ENCODE results near the gene STAG1.
"Not testable (repeated sequence)": the region's sequence is repeated elsewhere in the genome, so short reads cannot be mapped to it uniquely, and the experiment has no call there.

Gene STAG1

GRCh38 chr3:136576279-136577009 is 175.7 kb downstream of the STAG1 start:
- no peak for DNase-seq

GRCh38 chr3:136567599-136568188 is 184.5 kb downstream of the STAG1 start:
- no peak for DNase-seq

DNA sequence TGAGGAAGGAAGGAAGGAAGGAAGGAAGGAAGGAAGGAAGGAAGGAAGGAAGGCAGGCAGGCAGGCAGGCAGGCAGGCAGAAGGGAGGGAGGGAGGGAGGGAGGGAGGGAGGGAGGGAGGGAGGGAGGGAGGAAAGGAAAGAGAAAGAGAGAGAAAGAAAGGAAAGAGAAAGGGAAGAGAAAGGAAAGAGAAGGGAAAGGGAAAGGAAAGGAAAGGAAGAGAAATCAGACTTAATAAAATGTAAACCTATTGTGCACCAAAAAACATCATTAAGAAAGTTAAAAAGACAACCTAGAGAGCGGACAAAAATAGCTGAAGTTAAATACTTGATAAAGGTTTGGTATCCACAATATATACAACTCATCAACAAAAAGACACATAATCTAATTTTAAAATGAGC is 187.2 kb downstream of the STAG1 start:
- not testable (repeated sequence) for DNase-seq

GRCh38 chr3:136562026-136562425 is 190.2 kb downstream of the STAG1 start:
- no peak for DNase-seq

GRCh38 chr3:136559896-136560295 is 192.3 kb downstream of the STAG1 start:
- no peak for DNase-seq

- DNase-seq = not testable (repeated sequence)
These were observed 202.7 kb downstream of the STAG1 start for GRCh38 chr3:136549461-136549860.

GRCh38 chr3:136547293-136547692 is 204.9 kb downstream of the STAG1 start:
- DNase-seq = no peak

DNA sequence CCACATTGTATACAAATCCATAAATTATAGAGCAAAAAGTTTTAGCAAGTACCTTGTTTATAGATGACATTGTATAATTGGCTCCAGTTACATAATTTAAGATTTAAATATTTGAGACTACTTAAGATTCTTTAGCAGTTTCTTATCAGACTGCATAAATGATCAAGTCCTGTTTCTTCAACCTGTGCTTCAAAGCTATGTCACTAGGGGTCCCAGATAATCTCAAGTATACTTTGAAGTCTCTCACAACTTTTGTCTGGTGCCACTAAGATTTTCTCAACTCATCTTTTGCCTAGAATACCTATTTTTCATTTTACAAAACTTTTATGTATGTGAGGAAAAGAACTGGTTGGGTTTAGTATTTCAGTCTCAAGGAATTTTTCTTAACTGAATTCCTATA is 205.5 kb downstream of the STAG1 start:
- DNase-seq = no peak

- DNase-seq = no peak
These were observed 206.4 kb downstream of the STAG1 start for GRCh38 chr3:136545664-136546268.

GRCh38 chr3:136544532-136544931 is 207.6 kb downstream of the STAG1 start:
- DNase-seq = no peak

DNA sequence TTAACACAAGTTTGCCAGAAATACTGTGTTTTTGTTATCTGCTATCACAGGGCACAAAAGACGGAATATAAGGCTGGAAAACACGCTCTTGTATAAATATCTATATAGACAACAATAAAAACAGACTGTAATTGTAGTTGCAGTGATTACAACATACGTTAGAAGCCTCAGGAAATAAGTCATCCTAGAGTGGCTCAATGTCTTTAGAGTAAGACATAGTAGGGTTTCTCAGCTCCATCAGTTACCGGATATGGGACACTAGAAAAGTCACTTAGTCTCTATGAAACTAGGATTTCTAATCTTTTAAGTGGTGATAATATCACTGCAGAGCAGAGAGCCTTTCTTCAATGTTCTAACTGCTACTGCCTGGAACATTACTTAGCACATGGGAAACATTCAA is 208.8 kb downstream of the STAG1 start:
- DNase-seq = no peak

- no peak for DNase-seq
These were observed 216.3 kb downstream of the STAG1 start for GRCh38 chr3:136535906-136536305.

GRCh38 chr3:136532766-136533165 is 219.4 kb downstream of the STAG1 start:
- DNase-seq = no peak

- DNase-seq = no peak
These were observed 234.1 kb downstream of the STAG1 start for GRCh38 chr3:136518102-136518501.

DNA sequence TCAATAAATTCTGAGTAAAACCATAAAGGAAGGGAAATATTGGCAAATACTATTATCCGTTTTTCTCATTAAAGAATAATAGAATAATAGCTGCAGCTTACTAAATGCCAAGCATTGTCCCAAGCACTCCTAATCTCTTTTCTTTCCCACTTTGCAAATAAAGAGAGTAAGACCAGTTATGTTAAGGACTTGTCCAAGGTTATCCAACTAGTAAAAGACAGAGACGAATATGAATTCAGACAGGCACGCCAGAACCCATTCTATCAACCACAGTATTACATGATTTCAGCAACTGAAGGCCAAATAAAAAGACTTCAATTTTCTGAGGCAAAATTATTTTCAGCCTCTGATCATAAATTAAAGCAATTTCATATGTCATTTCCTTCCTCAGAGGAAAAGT is 235.5 kb downstream of the STAG1 start:
- DNase-seq = no peak

GRCh38 chr3:136516095-136516494 is 236.1 kb downstream of the STAG1 start:
- no peak for DNase-seq

GRCh38 chr3:136514533-136514932 is 237.6 kb downstream of the STAG1 start:
- DNase-seq = not testable (repeated sequence)

DNA sequence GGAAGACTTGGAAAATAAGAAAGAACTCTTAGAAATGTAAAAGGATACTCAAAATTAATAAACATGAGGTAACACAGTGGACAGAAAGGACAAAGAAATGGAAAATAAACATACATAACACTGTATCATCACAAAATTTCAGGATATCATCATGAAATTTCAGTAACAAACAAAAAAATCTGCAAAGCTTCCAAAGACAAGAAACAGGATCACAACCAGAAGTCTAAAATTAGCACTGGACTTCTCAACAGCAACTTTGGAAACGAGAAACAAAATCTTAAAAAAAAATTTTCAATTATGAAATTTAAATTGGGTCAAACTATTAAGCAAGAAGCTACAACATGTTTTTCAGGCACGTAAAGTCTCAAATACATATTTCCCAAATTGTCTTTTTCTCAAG is 238.8 kb downstream of the STAG1 start:
- DNase-seq = no peak

DNA sequence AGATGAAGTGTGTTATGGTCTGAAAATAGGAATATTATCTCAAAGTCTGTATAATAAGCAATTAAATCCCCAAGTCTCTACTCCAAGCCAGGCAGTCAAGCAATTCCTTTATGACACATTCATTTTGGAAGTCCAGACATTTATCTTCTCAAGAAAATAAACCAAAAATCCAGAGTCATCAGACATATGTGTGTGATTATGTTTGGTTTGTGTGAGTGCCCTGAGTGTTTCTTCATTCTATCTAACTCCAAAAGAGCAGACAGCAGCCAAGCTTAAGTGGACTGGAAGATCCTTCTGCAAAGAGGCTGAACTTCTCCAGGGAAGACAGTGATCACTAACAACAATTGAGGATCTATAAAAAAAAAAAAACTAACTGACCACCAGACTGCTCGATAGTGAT is 239.8 kb downstream of the STAG1 start:
- no peak for DNase-seq

DNA sequence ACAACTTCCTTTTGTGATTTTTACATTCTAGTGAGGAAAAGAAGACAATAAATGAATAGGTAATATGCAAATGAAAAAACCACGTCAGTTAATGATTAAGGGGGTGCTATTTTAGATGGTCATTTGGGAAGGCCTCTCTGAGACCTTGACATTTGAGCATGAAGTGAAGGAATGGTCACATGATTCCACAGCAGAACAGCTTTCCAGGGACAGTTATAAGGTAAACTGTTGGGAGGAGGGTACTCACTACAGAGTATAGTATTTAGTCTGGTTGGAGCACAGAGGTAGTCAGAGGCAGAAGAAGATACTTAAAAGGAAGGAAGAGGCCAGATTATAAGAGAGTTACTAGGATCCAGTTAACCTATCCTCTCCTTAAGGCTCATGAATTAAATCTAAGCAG is 246.5 kb downstream of the STAG1 start:
- DNase-seq = no peak

DNA sequence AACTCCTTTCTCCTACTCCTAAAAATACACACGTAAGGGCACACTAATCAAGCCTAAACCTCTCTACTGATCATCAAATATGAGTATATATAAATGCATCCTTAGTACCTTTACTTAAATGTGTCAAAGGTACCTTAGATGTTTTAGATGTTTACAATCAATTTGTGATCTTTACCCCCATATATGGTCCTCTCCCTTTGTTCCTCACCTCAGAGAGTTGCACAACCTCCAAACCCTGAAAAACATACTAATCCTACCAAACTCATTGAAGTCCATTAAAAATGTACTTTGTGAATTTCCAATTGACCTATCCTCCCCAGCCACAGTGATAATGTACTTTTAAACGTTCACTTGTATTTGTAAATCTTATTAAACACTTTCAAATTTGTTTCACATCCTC is 249.1 kb downstream of the STAG1 start:
- no peak for DNase-seq

- no peak for DNase-seq
These were observed 253.2 kb downstream of the STAG1 start for GRCh38 chr3:136498919-136499447.

- no peak for DNase-seq
These were observed 257.0 kb downstream of the STAG1 start for GRCh38 chr3:136495213-136495612.

Data from NCI-H2107 (cell line).